B cell (primary cell): ENCODE results near the gene UNC119B.

ENCODE experiments used
- CTCF ChIP-seq: fragments of 200-600 bp; IDR thresholded peaks from one replicate; pipeline ENCODE4 v1.8.0; 2022; ENCODE audit warnings: antibody characterized with exemption, mild to moderate bottlenecking
- EZH2 ChIP-seq: IDR thresholded peaks from 2 replicates; pipeline ENCODE4 v1.6.1; 2012; ENCODE audit warnings: borderline replicate concordance, low read depth, mild to moderate bottlenecking, moderate library complexity, low read length; ENCODE audit not compliant: insufficient read depth, poor library complexity, severe bottlenecking

GRCh38 chr12:120702637-120703036 is 7.6 kb upstream of the UNC119B start:
- TF ChIP-seq CTCF (no peak), EZH2 (no peak)
